ENCODE results near the gene GRK4. TPM values are rescaled to one million over a fixed set of nuclear protein-coding genes. Genes with fewer than 3 reads are reported as not detected.
"Not testable (repeated sequence)": the region's sequence is repeated elsewhere in the genome, so short reads cannot be mapped to it uniquely, and the experiment has no call there.

The GRK4 gene
- total RNA-seq, 1 donor from 2014 or later = 6.7 TPM

GRCh38 chr4:2944586-2945526, 18.5 kb upstream of the GRK4 start:
- Mint-ChIP-seq H3K4me1 (ENCODE audit: low read depth, unreplicated experiment) (no peaks in the 10 kb centered on the region), H3K9me3 (ENCODE audit: unreplicated experiment) (no peaks in the 10 kb centered on the region), H3K4me3 (ENCODE audit: unreplicated experiment) (no peak overlapping the region), H3K36me3 (ENCODE audit: low read depth, unreplicated experiment) (peaks cover 33% of the 10 kb centered on the region), H3K27me3 (ENCODE audit: low read depth, unreplicated experiment) (no peaks in the 10 kb centered on the region), H3K27ac (ENCODE audit: unreplicated experiment) (no peak overlapping the region)
- TF ChIP-seq CTCF (IDR thresholded peaks at IDR 0.05; ENCODE audit: insufficient read depth, low read depth, low read length) (no peak), EZH2 (IDR thresholded peaks at IDR 0.05; ENCODE audit: insufficient read depth, low read length) (no peak)
- Histone ChIP-seq H3K4me2 (ENCODE audit: low read length) (no peak overlapping the region), H3K9ac (ENCODE audit: low read length) (no peak overlapping the region), H2AFZ (ENCODE audit: low read depth, low read length) (no peak overlapping the region), H3K36me3 (ENCODE audit: insufficient read depth, low read length) (peaks cover 52% of the 10 kb centered on the region), H3K4me3 (ENCODE audit: insufficient read depth, low read depth, low read length) (no peak overlapping the region), H3K4me1 (ENCODE audit: insufficient read depth, low read length) (peaks cover 5% of the 10 kb centered on the region), H3K9me3 (ENCODE audit: insufficient read depth, low read depth, low read length) (no peaks in the 10 kb centered on the region), H3K79me2 (ENCODE audit: insufficient read depth, low read length) (peaks cover 32% of the 10 kb centered on the region), H4K20me1 (ENCODE audit: insufficient read depth, low read length) (peaks cover 74% of the 10 kb centered on the region), H3K27ac (ENCODE audit: low read depth, low read length) (no peak overlapping the region), H3K27me3 (ENCODE audit: insufficient read depth, low read length) (no peaks in the 10 kb centered on the region)
- no peak for DNase-seq (ENCODE audit: low read depth)
- FAIRE-seq = no peak

GRCh38 chr4:2945619-2946604, 17.5 kb upstream of the GRK4 start:
- H3K4me2 ChIP-seq (ENCODE audit: low read length); H3K9ac ChIP-seq (ENCODE audit: low read length); DNase-seq (ENCODE audit: low read depth); H3K27me3 ChIP-seq (ENCODE audit: insufficient read depth, low read length); H3K27me3 Mint-ChIP-seq (ENCODE audit: low read depth, unreplicated experiment); H3K4me1 ChIP-seq (ENCODE audit: insufficient read depth, low read length); H3K27ac ChIP-seq (ENCODE audit: low read depth, low read length); H3K9me3 Mint-ChIP-seq (ENCODE audit: unreplicated experiment); H3K4me1 Mint-ChIP-seq (ENCODE audit: low read depth, unreplicated experiment); H2AFZ ChIP-seq (ENCODE audit: low read depth, low read length); H3K27ac Mint-ChIP-seq (ENCODE audit: unreplicated experiment); H3K9me3 ChIP-seq (ENCODE audit: insufficient read depth, low read depth, low read length); H3K4me3 Mint-ChIP-seq (ENCODE audit: unreplicated experiment); H3K4me3 ChIP-seq (ENCODE audit: insufficient read depth, low read depth, low read length); FAIRE-seq: not testable (repeated sequence)
- peaks cover 72% of the 10 kb centered on the region for H4K20me1 ChIP-seq (ENCODE audit: insufficient read depth, low read length)
- H3K36me3 ChIP-seq (ENCODE audit: insufficient read depth, low read length) = peaks cover 54% of the 10 kb centered on the region
- H3K79me2 ChIP-seq (ENCODE audit: insufficient read depth, low read length) = peaks cover 25% of the 10 kb centered on the region
- peaks cover 33% of the 10 kb centered on the region for H3K36me3 Mint-ChIP-seq (ENCODE audit: low read depth, unreplicated experiment)
